A673 (cell line): ENCODE measurements around the gene MAFF. TPM values are rescaled to one million over a fixed set of nuclear protein-coding genes. Genes with fewer than 3 reads are reported as not detected.

Experiments used
- BruUV-seq: library from RNA; stranded (reverse); fragments of 400-500 nt; replicated peaks from 2 replicates; lab custom pipeline; 2021; lab: Mats Ljungman, UMichigan
- CTCF ChIA-PET: fragments of 300-600 bp; sonication (Branson Sonifier 250); formaldehyde crosslinking; loops from one replicate; lab custom pipeline; 2022; ENCODE audit warnings: antibody characterized with exemption; lab: Charles Lee
- POLR2A ChIA-PET: fragments of 300-600 bp; sonication (Branson Sonifier 250); formaldehyde crosslinking; loops from one replicate; lab custom pipeline; 2022; ENCODE audit warnings: antibody characterized with exemption; ENCODE audit not compliant: low non-redundant PET; lab: Charles Lee
- DNase-seq: peaks from one replicate; pipeline ENCODE4 v3.0.0-alpha.2; 2015; ENCODE audit warnings: low spot score
- H3K27ac ChIP-seq: fragments of 200-600 bp; sonication (generic); 2 replicates; pipeline ENCODE4 v1.5.1; 2016; ENCODE audit warnings: mixed run types, low read depth, mild to moderate bottlenecking, mixed read lengths, antibody characterized with exemption, low read length; ENCODE audit not compliant: poor library complexity, severe bottlenecking
- H3K27me3 ChIP-seq: fragments of 200-600 bp; sonication (generic); replicated peaks from 2 replicates; pipeline ENCODE4 v1.6.1; 2017; ENCODE audit warnings: mixed run types, low read depth, mild to moderate bottlenecking, mixed read lengths, antibody characterized with exemption, low read length; ENCODE audit not compliant: insufficient read depth, poor library complexity
- H3K36me3 ChIP-seq: fragments of 200-600 bp; sonication (generic); 2 replicates; pipeline ENCODE4 v1.6.1; 2016; ENCODE audit warnings: mixed run types, mild to moderate bottlenecking, mixed read lengths, antibody characterized with exemption, low read length; ENCODE audit not compliant: insufficient read depth, poor library complexity, severe bottlenecking
- H3K4me1 ChIP-seq: fragments of 200-600 bp; sonication (generic); 2 replicates; pipeline ENCODE4 v1.6.1; 2017; ENCODE audit warnings: mixed run types, mild to moderate bottlenecking, mixed read lengths, antibody characterized with exemption, low read length; ENCODE audit not compliant: insufficient read depth, poor library complexity, severe bottlenecking
- H3K4me3 ChIP-seq: fragments of 200-600 bp; sonication (generic); 2 replicates; pipeline ENCODE4 v1.5.1; 2016; ENCODE audit warnings: low read depth, mixed run types, mild to moderate bottlenecking, mixed read lengths, low read length; ENCODE audit not compliant: poor library complexity, severe bottlenecking
- H3K9me3 ChIP-seq: fragments of 200-600 bp; sonication (generic); 2 replicates; pipeline ENCODE4 v1.6.1; 2016; ENCODE audit warnings: mixed run types, low read depth, mild to moderate bottlenecking, mixed read lengths, antibody characterized with exemption, low read length; ENCODE audit not compliant: poor library complexity, severe bottlenecking
- EZH2 ChIP-seq: fragments of 200-600 bp; sonication (generic); IDR thresholded peaks from 2 replicates; pipeline ENCODE4 v1.6.1; 2017; ENCODE audit warnings: borderline replicate concordance, low read depth, mild to moderate bottlenecking, mixed read lengths, antibody characterized with exemption, low read length; ENCODE audit not compliant: poor library complexity, severe bottlenecking
- intact Hi-C: fragments of 100-400 bp; cut with micrococcal nuclease; formaldehyde crosslinking; loops from one replicate; pipeline ENCODE4 v1.10.0; 2022; ENCODE audit not compliant: unreplicated experiment
- total RNA-seq: library from RNA; stranded (reverse); gene quantifications from 2 replicates; pipeline ENCODE4 v1.2.3, GENCODE V29; 2021
- TF ChIP-seq, protein P1 (sequence below): fragments of 300-800, 200-600 bp; sonication (generic); conservative IDR thresholded peaks from 2 replicates; pipeline ENCODE4 v1.5.1; 2017; ENCODE audit warnings: low read depth, mild to moderate bottlenecking, antibody characterized with exemption, low read length, moderate library complexity, mixed read lengths

Gene MAFF
- total RNA-seq, 1 experiment from 2014 or later, result 6.3 TPM

DNA sequence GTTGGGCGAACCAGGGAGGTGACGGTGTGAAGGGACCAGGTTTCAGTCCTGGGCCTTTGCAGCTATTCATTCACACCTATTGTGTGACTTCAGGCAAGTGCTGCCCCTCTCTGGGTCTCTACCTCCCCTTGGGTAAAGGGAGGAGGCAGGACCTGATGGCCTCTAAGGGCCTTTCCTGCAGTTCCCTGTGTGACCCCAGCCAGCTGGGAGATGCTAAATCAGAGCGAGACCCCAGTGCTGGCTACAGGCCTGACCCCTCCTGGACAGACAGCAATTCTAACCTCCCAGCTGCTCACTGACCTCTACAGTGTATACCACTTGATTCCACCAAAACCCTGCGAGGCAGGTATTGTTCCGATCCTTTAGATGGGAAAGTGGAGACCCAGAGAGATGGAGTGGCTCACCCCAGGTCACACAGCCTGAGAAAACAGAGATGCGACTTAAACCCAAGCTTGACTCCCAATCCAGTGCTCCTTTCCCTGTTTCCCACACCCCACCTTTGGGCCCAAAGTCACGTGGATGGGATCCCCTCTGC is 6.2 kb downstream of the MAFF start:
- Histone ChIP-seq H3K27me3 (no peaks in the 10 kb centered on the region), H3K27ac (no peak overlapping the region), H3K36me3 (no peaks in the 10 kb centered on the region), H3K4me3 (no peak overlapping the region), H3K4me1 (no peaks in the 10 kb centered on the region), H3K9me3 (no peaks in the 10 kb centered on the region)
- POLR2A ChIA-PET, result interaction anchor here (0.6 kb wide), 1 partner anchor 9 kb away, joined by 12 read pairs; no protein-coding TSS in a partner anchor
- DNase-seq, result no peak
- CTCF ChIA-PET, result no interaction called here
- TF ChIP-seq, protein P1, sequence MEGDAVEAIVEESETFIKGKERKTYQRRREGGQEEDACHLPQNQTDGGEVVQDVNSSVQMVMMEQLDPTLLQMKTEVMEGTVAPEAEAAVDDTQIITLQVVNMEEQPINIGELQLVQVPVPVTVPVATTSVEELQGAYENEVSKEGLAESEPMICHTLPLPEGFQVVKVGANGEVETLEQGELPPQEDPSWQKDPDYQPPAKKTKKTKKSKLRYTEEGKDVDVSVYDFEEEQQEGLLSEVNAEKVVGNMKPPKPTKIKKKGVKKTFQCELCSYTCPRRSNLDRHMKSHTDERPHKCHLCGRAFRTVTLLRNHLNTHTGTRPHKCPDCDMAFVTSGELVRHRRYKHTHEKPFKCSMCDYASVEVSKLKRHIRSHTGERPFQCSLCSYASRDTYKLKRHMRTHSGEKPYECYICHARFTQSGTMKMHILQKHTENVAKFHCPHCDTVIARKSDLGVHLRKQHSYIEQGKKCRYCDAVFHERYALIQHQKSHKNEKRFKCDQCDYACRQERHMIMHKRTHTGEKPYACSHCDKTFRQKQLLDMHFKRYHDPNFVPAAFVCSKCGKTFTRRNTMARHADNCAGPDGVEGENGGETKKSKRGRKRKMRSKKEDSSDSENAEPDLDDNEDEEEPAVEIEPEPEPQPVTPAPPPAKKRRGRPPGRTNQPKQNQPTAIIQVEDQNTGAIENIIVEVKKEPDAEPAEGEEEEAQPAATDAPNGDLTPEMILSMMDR, result no peak
- TF ChIP-seq EZH2, result no peak
- intact Hi-C loops, result no loop called here
- no TSS peak for BruUV-seq

DNA sequence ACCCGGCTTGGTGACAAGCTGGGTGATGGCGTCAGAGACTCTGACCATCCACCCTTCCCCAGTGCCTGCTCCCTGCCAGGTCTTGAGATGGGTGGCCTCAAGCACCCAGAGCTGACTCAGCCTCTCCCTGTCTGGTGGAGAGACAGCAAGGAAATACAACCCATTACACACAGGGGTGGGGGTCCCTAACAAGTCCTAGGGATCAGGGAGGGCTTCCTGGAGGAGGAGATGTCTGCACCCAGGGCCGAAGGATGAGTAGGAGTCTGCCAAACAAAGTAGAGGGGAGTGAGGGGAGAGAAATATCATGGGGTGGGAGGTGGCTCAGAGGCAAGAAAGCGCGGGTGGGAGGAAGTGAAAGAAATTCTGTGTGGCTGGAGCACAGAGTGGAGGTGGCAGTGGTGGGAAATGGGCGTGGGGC is 6.8 kb downstream of the MAFF start:
- ChIA-PET POLR2A (no interaction called here), CTCF (no interaction called here)
- no peak for TF ChIP-seq EZH2
- TF ChIP-seq, protein P1, result no peak
- H3K27me3 ChIP-seq, result no peaks in the 10 kb centered on the region
- no peaks in the 10 kb centered on the region for H3K9me3 ChIP-seq
- H3K36me3 ChIP-seq, result no peaks in the 10 kb centered on the region
- DNase-seq, result no peak
- H3K4me1 ChIP-seq, result no peaks in the 10 kb centered on the region
- no peak overlapping the region for H3K4me3 ChIP-seq
- no peak overlapping the region for H3K27ac ChIP-seq
- intact Hi-C loops, result no loop called here
- BruUV-seq, result no TSS peak

DNA sequence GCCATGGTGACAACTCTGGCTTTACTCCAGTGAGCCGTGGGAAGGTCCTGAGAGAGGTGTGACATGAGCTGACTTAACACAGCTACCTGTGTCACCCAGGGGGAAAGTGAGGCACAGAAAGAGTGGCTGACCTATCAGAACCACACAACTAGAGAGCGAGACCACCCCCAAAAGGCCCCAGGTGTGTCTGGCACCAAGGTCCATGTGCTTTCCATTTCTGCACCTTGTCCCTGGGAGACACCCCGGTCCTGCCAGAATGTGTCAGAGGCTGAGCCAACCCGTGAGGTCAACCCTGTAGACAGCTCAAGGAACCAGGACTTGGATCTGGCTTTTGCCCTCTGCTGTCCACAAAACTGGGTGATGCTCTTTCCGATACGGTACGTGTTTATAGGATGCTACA is 9.8 kb downstream of the MAFF start:
- TF ChIP-seq, protein P1, result no peak
- no peak for TF ChIP-seq EZH2
- DNase-seq, result no peak
- H3K4me3 ChIP-seq, result no peak overlapping the region
- peaks cover 4% of the 10 kb centered on the region for H3K4me1 ChIP-seq
- ChIA-PET POLR2A (no interaction called here), CTCF (no interaction called here)
- BruUV-seq, result no TSS peak
- H3K27ac ChIP-seq, result no peak overlapping the region
- H3K36me3 ChIP-seq, result no peaks in the 10 kb centered on the region
- H3K27me3 ChIP-seq, result no peaks in the 10 kb centered on the region
- intact Hi-C loops, result no loop called here
- H3K9me3 ChIP-seq, result no peaks in the 10 kb centered on the region
